NCI-H82 treated with DMSO at 0.1 percent for 48 hours (cell line): ENCODE data around the gene YWHAQ.
"Not testable (repeated sequence)": the region's sequence is repeated elsewhere in the genome, so short reads cannot be mapped to it uniquely, and the experiment has no call there.

Experiments used
- DNase-seq: peaks from one replicate; lab custom pipeline; 2025; ENCODE audit not compliant: unreplicated experiment; lab: John Stamatoyannopoulos, UW

Gene YWHAQ

DNA sequence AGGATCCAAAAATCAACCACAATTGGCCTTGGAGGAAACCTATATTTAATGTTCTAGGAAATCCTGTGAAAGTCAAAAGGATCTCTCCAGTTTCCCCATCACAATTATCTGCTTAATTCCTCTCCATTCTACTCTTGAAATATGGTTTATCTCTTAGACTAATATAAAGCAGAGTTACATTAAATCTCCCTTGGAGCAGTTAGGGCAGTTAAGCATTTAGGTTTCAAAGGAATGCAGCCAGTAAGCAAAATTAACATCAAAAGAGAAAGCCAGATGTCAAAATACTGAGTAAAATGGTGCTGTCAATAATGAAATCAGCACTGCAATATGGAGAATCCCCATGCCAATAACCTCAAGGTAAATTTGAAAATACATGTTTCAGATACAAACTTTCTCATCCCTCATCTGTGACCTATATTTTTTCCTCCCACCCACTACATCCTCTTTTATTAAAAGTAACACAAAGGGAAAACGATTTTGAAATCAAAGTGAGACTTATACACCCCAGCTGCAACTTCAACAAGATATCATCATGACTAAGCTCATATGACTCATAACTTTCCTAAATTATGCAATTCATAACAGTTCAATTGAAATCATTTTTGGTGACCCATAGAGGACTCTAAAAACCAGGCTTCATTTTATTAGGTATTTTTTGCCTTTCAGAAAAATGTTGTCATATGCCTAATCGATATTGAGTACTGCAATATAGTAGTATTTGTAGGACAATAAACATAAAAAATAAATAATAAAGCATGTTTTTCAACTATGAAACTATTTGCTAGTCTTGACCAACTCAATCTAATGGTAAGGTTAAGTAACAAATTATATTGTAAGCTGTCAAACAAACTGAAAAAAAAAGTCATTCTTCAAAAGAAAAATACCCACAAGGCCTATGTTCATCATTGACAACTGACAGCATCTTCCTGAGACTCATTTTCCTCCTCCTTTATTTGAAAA, 78.3 kb downstream of the YWHAQ start:
- DNase-seq = no peak

DNA sequence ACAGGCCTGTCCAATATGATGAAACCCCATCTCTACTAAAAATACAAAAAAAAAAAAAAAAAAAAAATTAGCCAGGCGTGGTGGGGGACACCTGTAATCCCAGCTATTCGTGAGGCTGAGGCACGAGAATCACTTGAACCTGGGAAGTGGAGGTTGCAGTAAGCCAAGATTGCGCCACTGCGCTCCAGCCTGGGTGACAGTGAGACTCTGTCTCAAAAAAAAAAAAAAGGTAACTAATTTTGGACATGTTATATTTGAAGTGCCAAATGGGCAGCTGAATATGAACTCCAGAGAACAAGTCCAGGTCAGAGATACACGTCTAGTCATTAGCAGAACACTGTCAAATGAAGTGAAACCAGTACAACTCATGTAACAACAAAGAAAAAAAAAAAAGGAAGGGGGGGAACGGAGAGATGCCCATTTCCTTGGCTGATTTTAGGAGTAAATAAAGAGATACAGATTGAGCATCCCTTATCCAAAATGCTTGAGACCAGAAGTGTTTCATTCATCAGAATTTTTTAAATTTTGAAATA, 79.9 kb downstream of the YWHAQ start:
- not testable (repeated sequence) for DNase-seq

DNA sequence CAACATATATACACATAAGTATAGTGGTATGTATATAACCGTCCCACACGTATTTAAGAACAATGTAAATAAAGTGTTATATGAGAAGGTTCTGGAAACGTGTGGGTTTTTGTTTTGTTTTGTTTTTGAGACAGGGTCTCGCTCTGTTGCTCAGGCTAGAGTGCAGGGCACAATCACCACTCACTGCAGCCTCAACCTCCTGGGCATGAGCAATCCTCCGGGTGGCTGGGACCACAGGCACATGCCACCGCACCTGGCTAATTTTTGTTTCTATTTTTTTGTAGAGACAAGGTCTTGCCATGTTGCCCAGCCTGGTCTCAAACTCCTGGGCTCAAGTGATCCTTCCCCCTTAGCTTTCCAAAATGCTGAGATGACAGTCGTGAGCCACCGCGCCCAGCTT, 81.4 kb downstream of the YWHAQ start:
- no peak for DNase-seq

DNA sequence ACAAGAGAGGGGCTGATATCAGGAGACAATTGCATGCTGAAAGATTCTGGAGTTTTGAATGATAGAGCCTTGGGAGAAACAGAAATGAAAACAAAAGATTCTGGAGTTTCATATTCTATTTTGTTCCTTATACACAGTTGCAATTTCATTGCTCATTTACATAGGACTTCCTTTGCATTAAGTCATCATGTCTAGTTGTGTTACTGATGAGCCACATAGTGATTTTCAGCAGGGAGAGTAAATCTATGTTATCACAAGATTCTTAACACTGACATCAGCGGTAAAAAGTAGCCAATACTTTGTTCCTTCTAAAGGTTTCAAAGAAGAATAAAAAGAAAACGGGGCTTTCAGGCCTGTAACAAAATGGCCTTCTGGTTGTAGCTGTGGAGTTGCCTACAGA, 82.3 kb downstream of the YWHAQ start:
- DNase-seq = no peak

DNA sequence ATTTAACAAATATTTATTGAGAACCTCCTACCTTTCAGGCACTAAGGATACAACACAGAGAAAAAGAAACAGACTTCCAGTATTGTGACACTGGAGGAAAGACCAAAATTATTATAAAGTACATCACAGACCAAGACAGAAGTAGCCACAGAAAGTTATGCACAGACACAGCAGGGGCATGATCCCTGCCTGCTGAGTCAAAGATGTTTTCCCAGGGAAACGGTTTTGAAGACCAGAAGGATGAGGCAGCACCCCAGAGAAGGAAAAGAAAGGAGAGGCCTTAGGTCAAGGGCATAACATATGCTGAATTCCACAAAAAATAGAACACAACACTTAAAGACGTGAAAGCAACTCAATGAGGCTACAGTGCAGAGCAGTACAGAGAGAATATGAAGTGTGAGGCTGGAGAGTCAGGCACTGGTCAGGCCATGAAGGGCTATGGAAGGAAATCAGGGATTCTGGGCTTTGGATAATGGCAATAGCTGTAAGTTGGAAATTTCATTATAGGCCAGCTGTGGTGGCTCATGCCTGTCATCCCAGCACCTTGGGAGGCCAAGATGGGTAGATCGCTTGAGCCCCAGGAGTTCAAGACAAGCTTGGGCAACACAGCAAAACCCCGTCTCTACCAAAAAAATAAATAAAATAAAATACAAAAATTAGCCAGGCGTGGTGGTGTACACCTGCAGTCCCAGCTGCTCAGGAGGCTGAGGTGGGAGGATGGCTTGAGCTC, 83.4 kb downstream of the YWHAQ start:
- DNase-seq = no peak

DNA sequence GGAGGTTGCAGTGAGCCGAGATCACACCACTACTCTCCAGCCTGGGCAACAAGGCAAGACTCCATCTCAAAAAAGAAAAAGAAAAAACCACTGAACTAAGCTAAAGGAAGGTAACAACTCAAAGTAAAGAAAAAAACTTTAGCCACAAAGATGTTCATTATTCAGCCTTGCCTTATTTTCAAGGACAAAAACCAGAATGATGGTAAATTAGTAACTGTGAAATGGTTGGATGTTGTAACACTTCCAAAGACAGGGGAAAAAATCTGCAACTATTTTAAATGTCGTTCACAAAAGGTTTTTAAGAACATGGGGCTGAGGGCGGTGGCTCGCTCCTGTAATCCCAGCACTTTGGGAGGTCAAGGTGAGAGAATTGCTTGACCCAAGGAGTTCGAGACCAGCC, 85.3 kb downstream of the YWHAQ start:
- no peak for DNase-seq

DNA sequence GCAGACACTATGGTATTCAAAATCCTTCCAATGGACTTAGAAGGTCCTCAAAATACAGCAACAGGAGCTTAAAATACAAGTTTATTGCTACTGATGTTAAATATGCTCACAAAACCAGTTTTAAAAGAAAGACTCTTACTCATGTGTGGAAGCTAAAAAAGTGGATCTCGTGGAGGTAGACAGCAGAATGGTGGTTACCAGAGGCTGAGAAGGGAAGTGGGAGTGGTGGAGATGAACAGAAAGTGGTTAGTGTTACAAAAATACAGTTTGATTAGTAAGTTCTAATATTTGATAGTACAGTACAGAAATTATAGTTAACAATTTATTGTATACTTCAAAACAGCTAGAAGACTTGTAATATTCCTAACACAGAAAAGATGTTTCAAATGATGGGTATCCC, 87.2 kb downstream of the YWHAQ start:
- no peak for DNase-seq

DNA sequence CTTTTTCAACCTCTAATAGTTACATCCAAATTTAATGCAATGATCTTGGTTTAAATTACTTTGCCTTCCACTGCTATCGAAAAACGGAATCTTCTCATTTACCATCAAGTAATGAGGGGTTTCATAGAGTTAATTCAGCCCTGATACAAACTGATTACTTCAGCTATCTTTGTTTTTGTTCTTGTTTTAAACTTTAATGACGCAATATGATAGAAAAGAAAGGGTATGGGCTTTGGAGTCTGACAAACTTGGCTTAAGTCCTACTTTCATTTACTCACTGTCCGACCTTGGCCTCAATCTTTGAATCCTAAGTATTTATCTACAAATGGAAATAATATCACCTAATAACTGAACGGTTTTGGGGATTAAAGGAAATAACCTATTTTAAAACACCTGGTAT, 91.3 kb downstream of the YWHAQ start:
- no peak for DNase-seq

DNA sequence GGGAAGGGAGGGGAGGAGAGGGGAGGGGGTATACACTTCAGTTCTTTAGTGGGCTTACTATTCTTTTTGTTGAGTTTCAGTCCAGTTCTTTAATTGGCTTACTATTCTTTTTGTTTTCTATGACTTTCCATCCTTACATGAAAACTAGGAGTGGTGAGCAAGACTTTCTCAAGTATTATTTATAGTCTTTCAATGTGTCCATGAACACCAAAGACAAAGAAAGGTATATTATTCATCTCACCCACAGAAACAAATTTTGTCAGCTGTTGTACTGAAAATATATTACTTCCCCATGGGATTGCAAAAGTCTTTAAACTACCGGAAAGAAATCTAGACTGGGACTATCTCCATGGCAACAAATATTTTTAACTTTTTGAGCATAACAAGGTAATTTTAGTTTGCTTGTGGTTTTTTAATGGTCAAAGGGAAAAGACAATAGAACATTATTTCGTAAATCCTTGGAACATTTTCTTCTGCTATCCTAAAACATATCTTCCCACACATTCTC, 92.7 kb downstream of the YWHAQ start:
- DNase-seq = no peak

DNA sequence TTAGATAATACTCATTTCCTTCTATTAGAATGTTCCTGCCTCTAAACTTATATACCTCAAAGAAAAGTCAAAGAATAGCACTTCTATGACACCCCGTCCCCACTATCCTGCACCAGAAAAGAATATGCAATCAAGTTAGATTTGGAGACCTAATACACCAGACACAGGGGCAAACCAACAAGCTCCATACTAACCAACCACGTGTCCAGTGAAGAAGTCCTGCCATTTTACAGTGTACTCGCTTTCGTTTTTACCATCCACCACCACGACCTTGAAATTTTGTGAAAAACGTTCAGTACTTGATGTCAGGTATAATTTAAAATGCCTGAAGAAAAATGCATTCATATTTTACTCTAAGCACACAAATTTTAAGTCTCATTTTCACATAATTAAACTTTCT, 94.3 kb downstream of the YWHAQ start:
- DNase-seq = no peak

DNA sequence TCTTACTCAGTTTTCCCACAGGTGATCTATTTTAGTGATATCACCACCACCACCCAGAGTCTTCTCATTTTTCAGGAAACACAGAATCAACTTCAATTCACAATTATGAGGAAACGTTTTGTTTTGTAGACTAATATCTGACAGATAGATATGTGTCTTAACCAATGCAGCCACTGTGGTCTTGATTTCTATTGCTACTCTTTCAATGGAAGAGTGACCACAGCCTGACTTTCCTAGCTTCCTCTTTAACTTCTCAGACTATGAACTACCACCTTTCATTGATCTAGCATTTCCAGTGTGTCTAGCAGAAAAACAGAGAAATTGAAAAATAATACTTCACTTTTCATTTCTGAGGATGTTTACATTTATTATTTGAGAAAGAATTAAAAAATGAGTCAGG, 95.6 kb downstream of the YWHAQ start:
- no peak for DNase-seq
